HK-2 (cell line): ENCODE measurements around the gene AVPR1A.
A peak's percentile ranks its signal among the peaks of the same experiment; 100 is the strongest.
"Not testable (repeated sequence)": the region's sequence is repeated elsewhere in the genome, so short reads cannot be mapped to it uniquely, and the experiment has no call there.

ENCODE experiments used
- DNase-seq: peaks from one replicate; pipeline ENCODE4 v3.0.0-alpha.2; 2018; ENCODE audit not compliant: unreplicated experiment

AVPR1A gene

DNA sequence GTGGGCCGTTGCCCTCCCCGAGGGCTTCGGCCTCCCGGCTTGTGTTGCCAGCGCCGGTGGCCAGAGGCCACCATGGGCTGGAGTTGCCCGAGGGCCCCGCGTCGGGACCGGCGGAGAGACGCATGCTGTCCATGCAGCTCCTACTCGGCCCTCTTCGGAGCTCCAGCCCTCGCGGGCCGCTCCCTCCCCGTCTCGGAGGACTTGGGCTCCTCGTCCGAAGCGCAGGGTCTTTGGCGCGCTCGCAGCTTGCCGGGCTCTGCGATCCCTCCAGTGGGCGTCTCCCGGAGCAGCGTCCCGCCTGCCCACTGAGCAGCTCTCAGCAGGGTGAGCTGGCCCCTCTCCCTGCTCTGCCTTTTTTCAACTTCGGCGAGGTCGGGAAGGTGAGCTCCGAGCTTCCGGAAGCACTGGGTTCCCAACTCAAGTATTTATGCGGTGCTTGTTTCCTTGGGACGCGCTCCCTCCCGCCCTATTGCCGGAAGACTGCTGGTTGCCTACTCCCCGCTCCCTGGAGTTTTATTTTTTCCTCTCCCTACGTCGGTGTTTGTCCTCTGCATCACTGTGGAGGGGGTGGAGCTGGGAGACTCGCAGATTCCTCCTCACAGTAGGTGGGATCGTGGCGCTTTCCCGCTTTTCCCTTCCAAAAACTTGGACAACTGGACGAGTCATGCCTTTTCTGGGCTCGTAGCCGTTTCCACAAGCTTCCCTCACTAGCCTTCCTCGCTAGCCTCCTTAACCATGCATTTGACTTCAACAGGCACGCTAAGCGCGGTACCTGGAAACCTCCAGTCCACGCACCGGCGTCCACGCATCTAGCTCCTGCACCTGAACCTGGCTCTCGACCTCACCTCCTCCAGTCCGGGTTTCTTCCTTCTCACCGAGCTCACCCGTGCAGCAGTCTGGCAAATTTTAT lies at the start of gene AVPR1A:
Gene AVPR1A (minus strand): TSS at position 489 of the 910 bp plus-strand sequence. CDS start 365 bp downstream, at position 124.
- DNase-seq = peak; percentile 6

DNA sequence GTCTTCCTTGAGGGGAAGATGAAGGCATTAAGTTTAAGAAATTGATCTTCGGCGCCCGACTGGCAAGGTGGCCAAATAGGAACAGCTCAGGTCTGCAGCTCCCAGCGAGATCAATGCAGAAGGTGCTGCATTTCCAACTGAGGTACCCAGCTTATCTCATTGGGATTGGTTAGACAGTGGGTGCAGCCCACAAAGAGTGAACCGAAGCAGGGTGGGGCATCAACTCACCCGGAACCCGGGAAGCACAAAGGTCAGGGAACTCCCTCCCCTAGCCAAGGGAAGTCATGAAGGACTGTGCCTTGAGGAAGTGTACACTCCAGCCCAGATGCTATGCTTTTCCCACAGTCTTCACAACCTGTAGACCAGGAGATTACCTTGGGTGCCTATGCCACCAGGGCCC lies 45.2 kb upstream of the AVPR1A start:
- DNase-seq = no peak

DNA sequence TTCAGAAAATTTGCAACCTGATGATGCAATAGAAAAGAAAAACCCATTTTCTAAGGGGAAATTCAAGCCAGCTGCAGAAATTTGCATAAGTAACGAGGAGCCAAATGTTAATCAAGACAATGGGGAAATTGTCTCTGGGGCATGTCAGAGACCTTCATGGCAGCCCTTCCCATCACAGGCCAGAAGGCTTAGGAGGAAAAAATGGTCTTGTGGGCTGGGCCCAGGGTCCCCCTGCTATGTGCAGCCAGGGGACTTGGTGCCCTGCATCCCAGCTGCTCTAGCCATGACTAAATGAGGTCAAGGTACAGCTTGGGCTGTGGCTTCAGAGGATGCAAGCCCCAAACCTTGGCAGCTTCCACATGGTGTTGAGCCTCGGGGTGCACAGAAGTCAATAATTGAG lies 28.2 kb upstream of the AVPR1A start:
- DNase-seq = no peak

- no peak for DNase-seq
These were observed 19.3 kb upstream of the AVPR1A start for GRCh38 chr12:63170321-63170720.

DNA sequence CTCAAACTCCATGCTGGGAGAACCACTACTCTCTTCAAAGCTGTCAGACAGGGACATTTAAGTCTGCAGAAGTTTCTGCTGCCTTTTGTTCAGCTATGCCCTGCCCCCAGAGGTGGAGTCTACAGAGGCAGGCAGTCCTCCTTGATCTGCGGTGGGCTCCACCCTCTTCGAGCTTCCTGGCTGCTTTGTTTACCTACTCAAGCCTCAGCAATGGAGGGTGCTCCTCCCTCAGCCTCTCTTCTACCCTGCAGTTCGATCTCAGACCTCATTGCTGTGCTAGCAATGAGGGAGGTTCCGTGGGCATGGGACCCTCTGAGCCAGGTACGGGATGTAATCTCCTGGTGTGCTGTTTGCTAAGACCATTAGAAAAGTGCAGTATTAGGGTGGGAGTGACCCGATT lies 16.7 kb upstream of the AVPR1A start:
- DNase-seq = not testable (repeated sequence)

GRCh38 chr12:63164911-63165310 lies 13.9 kb upstream of the AVPR1A start:
- no peak for DNase-seq

- DNase-seq = no peak
These were observed 12.5 kb upstream of the AVPR1A start for GRCh38 chr12:63163541-63163940.

GRCh38 chr12:63155375-63155774 lies 4.4 kb upstream of the AVPR1A start:
- DNase-seq = no peak

DNA sequence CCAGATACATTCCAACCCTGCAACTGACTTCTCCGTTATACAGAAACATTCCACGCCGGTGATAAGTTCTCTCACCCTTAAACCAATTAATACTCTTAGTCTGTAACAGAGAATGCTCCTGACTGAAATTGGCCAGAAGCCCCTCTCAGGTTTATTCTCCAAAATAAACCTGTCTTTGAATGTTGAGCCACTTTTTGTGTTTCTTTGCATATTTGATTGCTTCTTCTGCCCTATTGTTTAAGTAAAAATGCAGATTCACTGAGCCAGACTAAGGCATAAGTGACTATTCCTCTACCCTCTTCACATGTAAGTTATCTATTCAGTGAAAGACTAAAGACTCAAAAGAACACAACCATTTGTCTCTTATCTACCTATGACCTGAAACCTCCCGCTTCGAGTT lies 3.6 kb upstream of the AVPR1A start:
- no peak for DNase-seq

DNA sequence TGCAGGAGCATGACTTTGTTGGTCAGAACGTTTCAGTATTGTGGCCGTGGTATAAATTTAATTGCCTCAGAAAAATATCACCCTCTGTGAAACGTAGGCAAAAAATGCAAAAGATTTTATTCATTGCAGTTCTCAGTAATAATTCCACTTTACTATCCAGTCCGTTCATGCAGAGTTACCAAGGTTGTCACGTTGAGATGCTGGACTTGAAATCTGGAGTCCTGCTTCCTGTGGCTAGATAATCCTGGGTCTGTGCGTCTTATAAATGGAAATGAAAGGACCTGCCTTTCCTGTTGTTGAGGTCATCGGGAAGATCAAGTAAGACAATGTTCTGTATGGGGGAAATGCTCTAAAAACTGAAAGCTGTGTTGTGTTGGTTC lies 1.3 kb upstream of the AVPR1A start:
- no peak for DNase-seq

DNA sequence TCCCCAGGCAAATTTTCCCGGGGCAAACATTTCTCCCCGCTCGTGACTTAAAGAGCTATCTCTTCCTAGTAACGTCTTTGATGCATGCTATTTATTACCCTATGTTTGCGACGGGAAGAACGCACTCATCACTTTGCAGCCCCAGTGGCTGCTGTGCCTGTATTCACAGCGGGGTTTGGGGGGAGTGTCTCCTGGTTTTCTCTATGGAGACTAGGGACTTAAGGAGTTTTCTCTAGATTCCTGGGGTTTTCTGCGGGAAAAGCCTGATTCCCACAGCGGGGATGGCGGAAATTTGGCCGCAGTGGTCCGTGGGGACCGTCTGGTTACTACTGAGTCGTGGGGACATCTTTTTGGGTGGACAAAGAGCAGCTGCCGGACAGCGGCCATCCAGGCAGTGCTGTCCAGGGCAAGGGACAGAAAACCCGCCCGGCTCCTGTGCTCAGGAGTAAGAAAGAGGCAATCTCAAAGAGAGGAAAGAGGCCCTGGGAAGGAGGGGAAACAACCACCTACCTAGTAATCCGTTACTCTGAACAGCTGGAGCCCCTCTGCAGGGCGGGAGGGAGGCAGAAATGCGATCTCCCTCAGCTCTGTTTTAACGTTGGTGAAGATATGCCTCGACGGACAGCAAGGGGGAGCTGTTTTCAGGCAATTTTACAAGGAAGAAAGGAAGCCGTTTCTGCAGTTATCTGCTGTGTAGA lies 771 bp upstream of the AVPR1A start:
- DNase-seq = peak; percentile 21

- DNase-seq = no peak
These were observed 890 bp downstream of the AVPR1A start for GRCh38 chr12:63149909-63150712.

GRCh38 chr12:63144556-63144955 lies 6.4 kb downstream of the AVPR1A start:
- DNase-seq = no peak

GRCh38 chr12:63138488-63138887 lies 12.5 kb downstream of the AVPR1A start:
- DNase-seq = no peak

DNA sequence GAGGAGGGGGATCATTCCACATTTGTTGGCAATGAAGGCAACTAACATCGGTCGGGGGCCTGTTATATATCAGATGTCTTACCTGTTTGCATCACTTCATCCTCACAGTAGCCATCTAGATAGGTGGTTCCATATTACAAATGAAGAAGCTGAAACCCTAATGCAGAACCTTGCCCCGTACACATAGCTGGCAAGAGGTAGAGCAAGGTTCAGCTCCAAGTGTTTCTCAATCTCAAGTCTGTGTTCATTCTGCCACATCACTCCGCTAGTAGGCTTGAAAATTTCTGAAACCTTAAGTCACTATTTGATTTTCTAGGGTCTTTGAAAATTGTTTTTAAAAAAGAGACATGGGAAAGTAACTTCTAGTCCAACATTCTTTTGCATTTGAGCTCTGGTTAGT lies 17.0 kb downstream of the AVPR1A start:
- no peak for DNase-seq

DNA sequence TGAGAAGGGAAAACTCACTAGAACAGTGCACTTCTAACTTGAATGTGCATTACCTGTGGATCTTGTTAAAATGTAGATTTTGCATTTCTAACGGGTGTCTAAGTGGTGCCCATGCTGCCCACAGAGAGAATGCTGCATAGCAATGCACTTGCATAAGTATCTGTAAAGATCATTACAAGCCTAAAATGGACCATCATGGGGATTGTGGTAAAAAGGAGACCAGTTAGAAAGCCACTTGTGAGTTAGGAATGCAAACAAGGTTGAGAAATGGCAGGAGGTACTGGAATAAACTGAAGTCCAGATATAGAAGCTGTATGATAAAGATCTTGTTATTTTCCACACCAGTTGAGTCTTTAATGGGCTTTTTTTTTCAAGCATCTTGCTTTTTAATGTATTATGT lies 18.8 kb downstream of the AVPR1A start:
- DNase-seq = no peak

DNA sequence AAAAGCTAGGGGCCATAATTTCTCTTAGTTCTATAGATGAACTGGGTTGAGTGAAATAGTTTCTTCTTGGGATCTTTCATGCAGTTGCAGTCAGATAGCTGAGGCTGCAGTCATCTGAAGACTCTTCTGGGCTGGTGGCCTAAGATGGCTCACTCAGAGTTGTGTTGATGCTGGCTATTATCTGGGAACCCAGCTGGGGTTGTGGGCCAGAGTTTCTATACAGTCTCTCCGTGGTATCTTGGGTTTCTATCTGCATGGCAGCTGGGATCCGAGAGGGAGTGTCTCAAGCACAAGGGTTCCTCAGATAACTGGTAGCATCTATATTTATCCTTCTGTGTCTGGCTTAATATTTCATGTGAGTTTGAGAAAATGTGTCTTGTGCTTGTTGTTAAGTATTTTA lies 21.1 kb downstream of the AVPR1A start:
- no peak for DNase-seq

DNA sequence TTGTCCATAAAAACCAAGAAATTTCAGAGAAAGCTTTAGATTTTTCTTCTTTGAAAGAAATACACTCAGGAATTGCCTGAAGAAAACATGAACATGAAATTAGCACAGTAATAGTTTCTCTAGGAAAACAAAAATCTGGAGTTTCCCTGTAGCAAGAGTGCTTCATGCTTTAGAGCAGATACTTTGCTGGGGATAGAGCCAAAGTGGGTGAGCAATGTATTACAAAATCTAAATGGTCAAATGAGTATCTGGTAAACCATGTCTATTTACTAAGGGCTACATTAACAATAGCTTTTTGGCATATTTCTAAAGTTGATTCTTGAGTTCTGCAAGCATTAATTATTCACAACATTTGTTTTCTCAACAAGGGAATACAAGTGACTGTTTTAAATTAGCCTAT lies 26.2 kb downstream of the AVPR1A start:
- no peak for DNase-seq

GRCh38 chr12:63103494-63104131 lies 47.4 kb downstream of the AVPR1A start:
- DNase-seq = no peak

DNA sequence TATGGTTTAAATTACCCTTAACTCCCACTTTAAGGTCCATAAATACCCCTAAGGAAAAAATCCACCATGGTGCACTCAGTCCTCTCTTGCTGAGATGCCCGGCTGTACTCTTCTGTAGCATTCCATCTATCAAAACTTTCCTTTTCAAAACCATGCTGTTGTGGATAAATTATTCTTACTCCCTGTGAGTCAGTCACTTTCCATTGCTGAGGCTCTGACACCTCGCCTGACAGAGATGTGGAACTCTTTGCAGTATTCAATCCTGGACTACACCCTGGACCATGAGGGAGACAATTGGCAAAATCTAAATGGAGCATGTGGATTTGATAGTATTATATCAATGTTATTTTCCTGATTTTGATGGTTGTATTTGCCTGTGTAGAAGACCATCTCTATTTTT lies 49.1 kb downstream of the AVPR1A start:
- DNase-seq = no peak

DNA sequence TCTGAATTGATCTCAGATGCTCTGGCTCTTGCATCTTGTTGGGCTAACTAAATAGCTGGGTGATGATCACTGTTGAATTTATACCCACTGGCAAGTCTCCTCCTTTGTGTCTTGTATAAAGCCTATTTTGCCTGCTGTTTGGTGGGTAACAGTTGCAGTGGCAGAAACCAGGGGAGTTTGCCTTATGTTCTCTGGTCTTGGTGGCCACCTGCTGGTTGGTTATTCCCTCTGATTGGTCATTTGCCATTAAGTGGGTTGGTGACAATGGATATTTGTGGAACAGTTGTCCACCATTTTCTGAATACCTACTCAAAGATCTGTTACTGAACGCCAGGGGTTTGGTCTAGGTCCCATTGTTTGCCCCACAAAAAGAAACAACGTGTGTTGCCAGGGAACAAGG lies 52.1 kb downstream of the AVPR1A start:
- no peak for DNase-seq
